HEK293 (cell line): ENCODE measurements around the gene RCOR2.
A peak's percentile ranks its signal among the peaks of the same experiment; 100 is the strongest.

Experiments
- CTCF ChIA-PET: fragments of 350-600 bp; formaldehyde crosslinking; extraction: SDS; loops from one replicate; lab custom pipeline; 2021; ENCODE audit warnings: antibody characterized with exemption; lab: Yijun Ruan, JAX
- POLR2A ChIA-PET: fragments of 300-600 bp; formaldehyde crosslinking; extraction: SDS; loops from one replicate; lab custom pipeline; 2020; ENCODE audit warnings: antibody characterized with exemption, inconsistent platforms; lab: Yijun Ruan, JAX
- H3K27ac ChIP-seq: fragments of 200-500 bp; sonication (Bioruptor generic); 2 replicates; pipeline ENCODE4 v1.5.1; 2014; ENCODE audit warnings: low read depth, low read length, control low read depth, inconsistent platforms; ENCODE audit errors: extremely low read depth
- H3K36me3 ChIP-seq, 2 experiments: fragments of 200-500 bp in 1 of 2; sonication (Bioruptor generic) in 1 of 2; 1 replicate in 1 of 2; 2 replicates in 1 of 2; pipeline ENCODE4 v1.5.1; 2014 to 2017; ENCODE audit warnings: inconsistent platforms in 2 of 2, low read length in 2 of 2; ENCODE audit not compliant: control insufficient read depth in 2 of 2, insufficient read depth in 1 of 2
- H3K4me1 ChIP-seq: fragments of 200-500 bp; sonication (Bioruptor generic); 2 replicates; pipeline ENCODE4 v1.5.1; 2014; ENCODE audit warnings: mild to moderate bottlenecking, low read length, inconsistent platforms; ENCODE audit not compliant: control insufficient read depth, insufficient read depth
- H3K4me3 ChIP-seq: 2 replicates; pipeline ENCODE4 v1.5.1; 2011; ENCODE audit warnings: low read depth, mild to moderate bottlenecking, control low read depth, low read length, moderate library complexity
- H3K9me3 ChIP-seq: fragments of 200-500 bp; sonication (Bioruptor generic); 2 replicates; pipeline ENCODE4 v1.5.1; 2014; ENCODE audit warnings: low read depth, low read length, inconsistent platforms; ENCODE audit not compliant: control insufficient read depth, insufficient read depth
- GLIS1 ChIP-seq: fragments of 450-650 bp; formaldehyde crosslinking; IDR thresholded peaks from 2 replicates; pipeline ENCODE4 v1.5.1; 2016; ENCODE audit warnings: missing biosample characterization, missing genetic modification characterization
- HOXA7 ChIP-seq: sonication (generic); formaldehyde crosslinking; IDR thresholded peaks from 2 replicates; pipeline ENCODE4 v1.8.1; 2022; ENCODE audit warnings: missing genetic modification reagents, borderline replicate concordance
- KLF16 ChIP-seq: fragments of 450-650 bp; formaldehyde crosslinking; IDR thresholded peaks from 2 replicates; pipeline ENCODE4 v1.5.1; 2017; ENCODE audit warnings: missing biosample characterization, missing genetic modification characterization
- SALL2 ChIP-seq: fragments of 450-650 bp; formaldehyde crosslinking; IDR thresholded peaks from 2 replicates; pipeline ENCODE4 v1.5.0; 2017; ENCODE audit warnings: missing biosample characterization, mild to moderate bottlenecking, missing genetic modification characterization, borderline replicate concordance
- SETDB1 ChIP-seq: IDR thresholded peaks from one replicate; pipeline ENCODE4 v1.6.1; 2017; ENCODE audit warnings: mild to moderate bottlenecking, low read length, moderate library complexity, mixed read lengths; ENCODE audit not compliant: insufficient read length
- SP2 ChIP-seq: fragments of 450-650 bp; formaldehyde crosslinking; IDR thresholded peaks from 2 replicates; pipeline ENCODE4 v1.5.1; 2016; ENCODE audit warnings: missing biosample characterization, missing genetic modification characterization
- ZBTB48 ChIP-seq: fragments of 450-650 bp; formaldehyde crosslinking; IDR thresholded peaks from 2 replicates; pipeline ENCODE4 v1.5.1; 2016; ENCODE audit warnings: missing biosample characterization, missing genetic modification characterization
- ZBTB6 ChIP-seq: fragments of 450-650 bp; formaldehyde crosslinking; IDR thresholded peaks from 2 replicates; pipeline ENCODE4 v1.5.1; 2017; ENCODE audit warnings: missing biosample characterization, missing genetic modification characterization
- ZIC2 ChIP-seq: fragments of 450-650 bp; formaldehyde crosslinking; IDR thresholded peaks from 2 replicates; pipeline ENCODE4 v1.5.1; 2016; ENCODE audit warnings: missing biosample characterization, missing genetic modification characterization
- ZNF121 ChIP-seq: fragments of 450-650 bp; formaldehyde crosslinking; IDR thresholded peaks from 2 replicates; pipeline ENCODE4 v1.5.1; 2016; ENCODE audit warnings: missing biosample characterization, missing genetic modification characterization
- ZNF2 ChIP-seq: fragments of 450-650 bp; formaldehyde crosslinking; IDR thresholded peaks from 2 replicates; pipeline ENCODE4 v1.5.1; 2016; ENCODE audit warnings: missing biosample characterization, missing genetic modification characterization
- ZNF211 ChIP-seq: fragments of 450-650 bp; formaldehyde crosslinking; IDR thresholded peaks from 2 replicates; pipeline ENCODE4 v1.5.1; 2016; ENCODE audit warnings: low read depth, missing biosample characterization, missing genetic modification characterization
- ZNF214 ChIP-seq: fragments of 450-650 bp; formaldehyde crosslinking; IDR thresholded peaks from 2 replicates; pipeline ENCODE4 v1.5.1; 2017; ENCODE audit warnings: missing biosample characterization, mild to moderate bottlenecking, missing genetic modification characterization, borderline replicate concordance
- ZNF266 ChIP-seq: fragments of 450-650 bp; formaldehyde crosslinking; IDR thresholded peaks from 2 replicates; pipeline ENCODE4 v1.5.1; 2016; ENCODE audit warnings: missing biosample characterization, missing genetic modification characterization, low read depth
- ZNF488 ChIP-seq: fragments of 450-650 bp; formaldehyde crosslinking; IDR thresholded peaks from 2 replicates; pipeline ENCODE4 v1.5.1; 2016; ENCODE audit warnings: missing biosample characterization, missing genetic modification characterization
- ZNF548 ChIP-seq: fragments of 450-650 bp; formaldehyde crosslinking; IDR thresholded peaks from 2 replicates; pipeline ENCODE4 v1.5.1; 2016; ENCODE audit warnings: missing biosample characterization, missing genetic modification characterization
- ZNF549 ChIP-seq: fragments of 450-650 bp; IDR thresholded peaks from 2 replicates; pipeline ENCODE4 v1.5.1; 2018; ENCODE audit warnings: missing biosample characterization, missing genetic modification characterization, mild to moderate bottlenecking, inconsistent platforms, moderate library complexity
- ZNF560 ChIP-seq: fragments of 450-650 bp; formaldehyde crosslinking; IDR thresholded peaks from 2 replicates; pipeline ENCODE4 v1.5.1; 2017; ENCODE audit warnings: missing biosample characterization, missing genetic modification characterization, borderline replicate concordance
- ZNF596 ChIP-seq: fragments of 450-650 bp; IDR thresholded peaks from 2 replicates; pipeline ENCODE4 v1.5.0; 2018; ENCODE audit warnings: missing biosample characterization, mild to moderate bottlenecking, missing genetic modification characterization, moderate library complexity
- ZNF660 ChIP-seq: fragments of 450-650 bp; IDR thresholded peaks from 2 replicates; pipeline ENCODE4 v1.5.1; 2018; ENCODE audit warnings: missing biosample characterization, mild to moderate bottlenecking, missing genetic modification characterization
- ZNF704 ChIP-seq: fragments of 450-650 bp; formaldehyde crosslinking; IDR thresholded peaks from 2 replicates; pipeline ENCODE4 v1.5.1; 2016; ENCODE audit warnings: missing biosample characterization, missing genetic modification characterization
- ZNF76 ChIP-seq: fragments of 450-650 bp; formaldehyde crosslinking; IDR thresholded peaks from 2 replicates; pipeline ENCODE4; 2016; ENCODE audit warnings: low read depth, missing biosample characterization, missing genetic modification characterization, borderline replicate concordance
- ZNF785 ChIP-seq: fragments of 450-650 bp; formaldehyde crosslinking; IDR thresholded peaks from 2 replicates; pipeline ENCODE4 v1.5.1; 2016; ENCODE audit warnings: missing biosample characterization, missing genetic modification characterization
- ZNF792 ChIP-seq: fragments of 450-650 bp; formaldehyde crosslinking; IDR thresholded peaks from 2 replicates; pipeline ENCODE4 v1.5.1; 2016; ENCODE audit warnings: missing biosample characterization, missing genetic modification characterization
- ZSCAN30 ChIP-seq: fragments of 450-650 bp; IDR thresholded peaks from 2 replicates; pipeline ENCODE4 v1.5.1; 2018; ENCODE audit warnings: missing biosample characterization, mild to moderate bottlenecking, missing genetic modification characterization, moderate library complexity
- ZXDB ChIP-seq: fragments of 450-650 bp; formaldehyde crosslinking; IDR thresholded peaks from 2 replicates; pipeline ENCODE4 v1.5.1; 2016; ENCODE audit warnings: missing biosample characterization, missing genetic modification characterization
- TF ChIP-seq, protein P1 (sequence below): fragments of 450-650 bp; formaldehyde crosslinking; IDR thresholded peaks from 2 replicates; pipeline ENCODE4 v1.5.1; 2017; ENCODE audit warnings: missing biosample characterization, missing genetic modification characterization
- TF ChIP-seq, protein P2 (sequence below): fragments of 450-650 bp; formaldehyde crosslinking; IDR thresholded peaks from 2 replicates; pipeline ENCODE4 v1.5.1; 2017; ENCODE audit warnings: missing biosample characterization, missing genetic modification characterization

Gene RCOR2

DNA sequence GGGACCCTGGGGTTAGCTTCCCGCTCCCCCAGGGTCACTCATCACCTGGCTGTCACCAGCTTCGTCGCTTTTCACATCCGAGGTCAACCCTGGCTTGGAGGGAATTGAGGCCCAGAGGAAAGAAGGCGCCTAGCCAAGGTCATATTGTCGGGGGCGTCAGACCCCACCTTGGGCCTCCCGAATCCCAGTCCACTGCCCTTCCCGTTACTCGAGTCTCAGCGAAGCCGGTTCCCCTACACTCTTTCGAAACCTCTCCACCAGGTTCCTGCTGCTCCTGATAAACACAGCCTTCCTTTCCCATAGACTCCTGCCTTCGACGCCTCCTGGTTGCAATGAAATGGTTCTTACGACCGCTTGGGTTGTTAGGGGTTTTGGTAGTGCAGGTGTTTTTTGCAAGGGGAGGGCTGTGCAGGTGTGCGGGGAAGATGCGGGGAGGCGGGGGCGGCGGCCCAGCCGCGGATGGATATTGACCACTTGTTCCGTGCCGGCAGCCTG, 22.5 kb upstream of the RCOR2 start (continued):
- TF ChIP-seq ZNF121 (tag by site-specific recombination): no peak
- no peak for TF ChIP-seq ZNF266 (tag by site-specific recombination)
- no peak for TF ChIP-seq ZNF596 (tag by site-specific recombination)

DNA sequence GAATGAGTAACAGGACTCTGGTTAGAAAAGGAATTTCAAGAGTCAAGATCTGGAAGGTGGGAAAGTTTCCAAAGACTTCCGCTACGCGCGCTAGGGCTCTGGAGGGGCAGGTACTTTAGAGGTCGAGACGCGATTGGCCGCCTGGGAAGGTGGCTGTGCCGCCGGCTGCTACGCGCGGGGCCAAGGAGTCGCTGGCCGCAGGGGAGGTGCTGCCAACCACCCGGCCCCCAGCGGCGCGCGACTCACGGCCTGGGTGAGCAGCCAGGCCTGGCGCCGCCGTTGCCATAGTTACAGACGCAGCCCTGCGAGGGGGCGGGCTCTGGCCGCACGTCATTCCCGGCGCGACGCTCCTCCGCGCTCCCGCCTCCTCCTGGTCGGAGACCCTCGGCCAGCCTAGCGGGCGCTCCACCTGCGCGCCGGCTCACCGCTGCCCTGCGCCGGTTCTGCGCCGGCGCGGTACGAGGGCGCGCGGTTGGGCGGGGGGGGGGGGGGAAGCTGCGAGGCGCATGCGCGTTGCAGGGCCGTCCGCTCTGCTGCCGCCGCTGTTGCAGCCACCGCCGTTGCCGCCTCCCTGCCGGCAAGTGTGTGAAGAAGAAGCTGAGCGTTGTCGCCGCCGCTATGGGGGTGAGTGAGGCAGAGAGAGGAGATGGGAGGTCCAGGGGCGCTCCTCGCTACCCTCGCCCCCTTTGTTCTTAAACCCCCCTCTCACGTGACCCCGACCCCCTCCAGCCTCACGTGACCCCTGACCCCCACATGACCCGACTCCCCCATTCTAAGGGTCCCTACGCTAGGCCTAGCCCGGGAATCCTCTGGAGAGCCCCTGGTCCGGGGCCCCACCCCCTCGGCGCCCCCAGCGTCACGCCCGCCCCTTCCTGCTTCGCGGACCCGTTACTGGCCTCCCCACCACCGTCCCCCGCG, 21.8 kb upstream of the RCOR2 start, which contains the start of gene NAA40:
TSS of gene NAA40 (plus strand) at position 524 of the 918 bp plus-strand sequence. CDS start at position 619, 95 bp downstream.
- peak within 1 kb of the TSS; percentile 57; the same call in 1 of the 2 replicates for H3K27ac ChIP-seq
- ChIA-PET POLR2A (interaction anchor here (0.5 to 1.9 kb wide), 4 partner anchors 19 to 248 kb away, joined by 3 to 9 read pairs (median 5); no protein-coding TSS in a partner anchor), CTCF (interaction anchor here (0.7 to 0.9 kb wide), 2 partner anchors 21 to 103 kb away, joined by 3 read pairs; partner anchors contain the start of gene RCOR2)
- H3K9me3 ChIP-seq: no peaks in the 10 kb centered on the region
- H3K36me3 ChIP-seq: peaks cover 0 to 25% of the 10 kb centered on the region in 2 experiments; a peak in 1 of 3 replicates
- peak within 1 kb of the TSS; percentile 90 for H3K4me3 ChIP-seq
- H3K4me1 ChIP-seq: no peaks in the 10 kb centered on the region
- peak; percentile 97 for TF ChIP-seq GLIS1
- no peak for TF ChIP-seq ZNF548 (tag by site-specific recombination)
- no peak for TF ChIP-seq ZNF560
- TF ChIP-seq, protein P1, sequence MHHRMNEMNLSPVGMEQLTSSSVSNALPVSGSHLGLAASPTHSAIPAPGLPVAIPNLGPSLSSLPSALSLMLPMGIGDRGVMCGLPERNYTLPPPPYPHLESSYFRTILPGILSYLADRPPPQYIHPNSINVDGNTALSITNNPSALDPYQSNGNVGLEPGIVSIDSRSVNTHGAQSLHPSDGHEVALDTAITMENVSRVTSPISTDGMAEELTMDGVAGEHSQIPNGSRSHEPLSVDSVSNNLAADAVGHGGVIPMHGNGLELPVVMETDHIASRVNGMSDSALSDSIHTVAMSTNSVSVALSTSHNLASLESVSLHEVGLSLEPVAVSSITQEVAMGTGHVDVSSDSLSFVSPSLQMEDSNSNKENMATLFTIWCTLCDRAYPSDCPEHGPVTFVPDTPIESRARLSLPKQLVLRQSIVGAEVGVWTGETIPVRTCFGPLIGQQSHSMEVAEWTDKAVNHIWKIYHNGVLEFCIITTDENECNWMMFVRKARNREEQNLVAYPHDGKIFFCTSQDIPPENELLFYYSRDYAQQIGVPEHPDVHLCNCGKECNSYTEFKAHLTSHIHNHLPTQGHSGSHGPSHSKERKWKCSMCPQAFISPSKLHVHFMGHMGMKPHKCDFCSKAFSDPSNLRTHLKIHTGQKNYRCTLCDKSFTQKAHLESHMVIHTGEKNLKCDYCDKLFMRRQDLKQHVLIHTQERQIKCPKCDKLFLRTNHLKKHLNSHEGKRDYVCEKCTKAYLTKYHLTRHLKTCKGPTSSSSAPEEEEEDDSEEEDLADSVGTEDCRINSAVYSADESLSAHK (tag by site-specific recombination): no peak
- TF ChIP-seq ZIC2 (tag by site-specific recombination): peak; percentile 40
- TF ChIP-seq ZNF76 (tag by site-specific recombination): 0 out of 2 replicates have a peak, but pooled peaks have one; percentile 23
- TF ChIP-seq SP2 (tag by site-specific recombination): peak; percentile 89
- TF ChIP-seq, protein P2, sequence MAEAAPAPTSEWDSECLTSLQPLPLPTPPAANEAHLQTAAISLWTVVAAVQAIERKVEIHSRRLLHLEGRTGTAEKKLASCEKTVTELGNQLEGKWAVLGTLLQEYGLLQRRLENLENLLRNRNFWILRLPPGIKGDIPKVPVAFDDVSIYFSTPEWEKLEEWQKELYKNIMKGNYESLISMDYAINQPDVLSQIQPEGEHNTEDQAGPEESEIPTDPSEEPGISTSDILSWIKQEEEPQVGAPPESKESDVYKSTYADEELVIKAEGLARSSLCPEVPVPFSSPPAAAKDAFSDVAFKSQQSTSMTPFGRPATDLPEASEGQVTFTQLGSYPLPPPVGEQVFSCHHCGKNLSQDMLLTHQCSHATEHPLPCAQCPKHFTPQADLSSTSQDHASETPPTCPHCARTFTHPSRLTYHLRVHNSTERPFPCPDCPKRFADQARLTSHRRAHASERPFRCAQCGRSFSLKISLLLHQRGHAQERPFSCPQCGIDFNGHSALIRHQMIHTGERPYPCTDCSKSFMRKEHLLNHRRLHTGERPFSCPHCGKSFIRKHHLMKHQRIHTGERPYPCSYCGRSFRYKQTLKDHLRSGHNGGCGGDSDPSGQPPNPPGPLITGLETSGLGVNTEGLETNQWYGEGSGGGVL (tag by site-specific recombination): peak; percentile 49
- TF ChIP-seq HOXA7: no peak
- TF ChIP-seq ZNF792: no peak
- TF ChIP-seq ZNF549 (tag by site-specific recombination): no peak
- no peak for TF ChIP-seq ZNF785
- TF ChIP-seq SETDB1: no peak
- no peak for TF ChIP-seq SALL2 (tag by site-specific recombination)
- peak; percentile 57; the same call in 1 of the 2 replicates for TF ChIP-seq ZSCAN30 (tag by site-specific recombination)
- peak; percentile 11 for TF ChIP-seq ZXDB (tag by site-specific recombination)
- 0 out of 2 replicates have a peak, but pooled peaks have one; percentile 11 for TF ChIP-seq KLF16 (tag by site-specific recombination)
- no peak for TF ChIP-seq ZNF2 (tag by site-specific recombination)
- TF ChIP-seq ZNF704: no peak
- no peak for TF ChIP-seq ZNF214 (tag by site-specific recombination)
- no peak for TF ChIP-seq ZNF488 (tag by site-specific recombination)
- no peak for TF ChIP-seq ZBTB6 (tag by site-specific recombination)
- TF ChIP-seq ZBTB48 (tag by site-specific recombination): peak; percentile 46; the same call in 1 of the 2 replicates
- TF ChIP-seq ZNF660: 0 out of 2 replicates have a peak, but pooled peaks have one; percentile 8
- TF ChIP-seq ZNF211: no peak
